AG09309 (cell line): ENCODE results near the gene XDH.

Source experiments
- DNase-seq: peaks from one replicate; pipeline ENCODE4 v3.0.0-alpha.2; 2010; ENCODE audit warnings: low read depth
- H3K4me3 ChIP-seq: 2 replicates; pipeline ENCODE4 v1.5.1; 2011; ENCODE audit warnings: mild to moderate bottlenecking, low read depth, low read length, moderate library complexity; ENCODE audit not compliant: control insufficient read depth
- TF ChIP-seq, protein P1 (sequence below): IDR thresholded peaks from 2 replicates; pipeline ENCODE4 v1.5.1; 2011; ENCODE audit warnings: mild to moderate bottlenecking, low read depth, low read length, inconsistent platforms; ENCODE audit not compliant: insufficient read depth, control insufficient read depth; ENCODE audit errors: missing control alignments

XDH gene

DNA sequence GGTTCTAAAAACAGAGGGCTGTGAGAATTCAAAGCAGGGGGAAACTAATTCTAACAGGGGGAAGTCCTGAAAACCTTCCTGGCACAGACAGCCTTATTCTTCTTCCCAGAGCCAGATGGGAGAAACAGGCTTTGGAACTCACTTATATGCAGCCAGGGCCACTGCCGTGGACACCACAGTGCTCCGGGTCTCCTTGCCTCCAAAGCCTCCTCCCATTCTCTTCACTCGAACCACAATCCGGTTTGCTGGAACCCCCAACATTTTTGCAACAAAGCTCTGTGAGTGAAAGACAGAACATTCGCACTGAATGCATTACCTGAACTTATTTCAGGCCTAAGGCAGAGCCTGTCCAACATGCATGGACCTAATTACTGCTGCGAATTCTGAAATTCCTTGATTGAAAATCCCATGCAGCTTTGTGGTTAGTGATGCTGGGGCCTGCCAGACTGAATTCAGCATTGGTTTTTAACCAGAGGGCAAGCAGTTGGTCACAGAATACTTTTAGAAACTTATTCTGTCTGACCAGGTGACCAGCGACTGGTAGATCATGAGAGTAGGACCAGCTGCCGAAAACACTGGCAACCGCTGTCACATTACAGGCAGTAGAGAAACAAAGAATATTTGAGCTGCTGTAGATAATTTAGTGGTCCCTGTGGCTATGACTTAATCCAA lies 48.6 kb downstream of the XDH start:
- no peak for DNase-seq
- no peak overlapping the region for H3K4me3 ChIP-seq
- TF ChIP-seq, protein P1, sequence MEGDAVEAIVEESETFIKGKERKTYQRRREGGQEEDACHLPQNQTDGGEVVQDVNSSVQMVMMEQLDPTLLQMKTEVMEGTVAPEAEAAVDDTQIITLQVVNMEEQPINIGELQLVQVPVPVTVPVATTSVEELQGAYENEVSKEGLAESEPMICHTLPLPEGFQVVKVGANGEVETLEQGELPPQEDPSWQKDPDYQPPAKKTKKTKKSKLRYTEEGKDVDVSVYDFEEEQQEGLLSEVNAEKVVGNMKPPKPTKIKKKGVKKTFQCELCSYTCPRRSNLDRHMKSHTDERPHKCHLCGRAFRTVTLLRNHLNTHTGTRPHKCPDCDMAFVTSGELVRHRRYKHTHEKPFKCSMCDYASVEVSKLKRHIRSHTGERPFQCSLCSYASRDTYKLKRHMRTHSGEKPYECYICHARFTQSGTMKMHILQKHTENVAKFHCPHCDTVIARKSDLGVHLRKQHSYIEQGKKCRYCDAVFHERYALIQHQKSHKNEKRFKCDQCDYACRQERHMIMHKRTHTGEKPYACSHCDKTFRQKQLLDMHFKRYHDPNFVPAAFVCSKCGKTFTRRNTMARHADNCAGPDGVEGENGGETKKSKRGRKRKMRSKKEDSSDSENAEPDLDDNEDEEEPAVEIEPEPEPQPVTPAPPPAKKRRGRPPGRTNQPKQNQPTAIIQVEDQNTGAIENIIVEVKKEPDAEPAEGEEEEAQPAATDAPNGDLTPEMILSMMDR, result no peak

DNA sequence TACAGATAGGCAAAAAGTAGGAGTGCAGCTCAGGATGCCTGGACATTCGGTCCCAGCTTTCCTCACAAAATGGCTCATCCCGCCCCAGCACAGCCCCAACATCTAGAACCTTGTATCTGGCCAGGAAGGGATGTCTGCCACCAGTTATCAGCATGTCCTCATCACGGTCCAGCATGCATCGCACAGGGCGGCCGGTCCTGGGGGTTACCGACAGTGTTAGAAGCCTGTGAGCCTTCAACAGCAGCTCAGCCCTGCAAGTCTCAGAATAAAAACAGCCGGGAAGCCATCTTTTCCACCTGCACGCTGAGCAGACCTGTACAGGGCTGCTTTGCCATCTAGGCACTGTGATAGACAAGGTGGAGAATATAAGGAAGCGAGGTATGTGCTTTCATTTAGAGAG lies 49.2 kb downstream of the XDH start:
- TF ChIP-seq, protein P1, result no peak
- no peak for DNase-seq
- no peak overlapping the region for H3K4me3 ChIP-seq

DNA sequence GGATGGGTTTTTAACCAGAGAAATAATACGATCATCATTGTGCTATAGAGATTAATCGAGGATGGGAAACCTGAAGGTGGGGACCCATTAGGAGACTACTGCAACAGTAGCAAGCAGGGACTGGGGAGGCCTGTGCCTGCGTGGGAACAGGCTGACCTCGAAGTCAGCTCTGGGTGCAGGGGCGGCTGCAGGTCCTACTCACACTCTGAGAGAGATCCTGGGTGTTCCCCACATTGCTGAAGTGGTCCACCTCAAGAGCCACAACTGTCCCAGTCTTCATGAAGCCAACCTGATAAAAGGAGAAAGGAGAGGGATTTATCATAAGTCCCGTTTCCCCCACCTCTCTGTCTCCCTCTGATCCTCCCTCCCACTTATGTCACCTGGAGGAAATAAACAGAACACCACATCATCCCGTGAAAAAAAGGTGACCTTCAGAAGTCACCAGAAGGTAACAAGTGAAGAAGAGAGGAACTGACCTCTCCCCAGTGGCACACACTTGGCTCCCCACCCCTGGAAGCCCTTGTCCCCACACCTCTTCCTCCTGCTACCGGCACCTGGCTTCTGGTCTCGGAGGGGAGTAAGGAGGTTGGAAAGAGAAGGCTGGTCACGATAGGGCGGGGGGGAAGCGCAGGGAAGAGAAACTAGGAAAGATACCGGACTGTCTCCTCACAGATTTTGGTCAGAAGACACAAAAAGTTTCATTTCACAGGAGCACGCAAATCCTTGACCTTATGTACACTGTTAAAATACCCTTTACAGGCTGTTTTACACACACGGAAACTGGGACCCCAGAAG lies 50.4 kb downstream of the XDH start:
- TF ChIP-seq, protein P1, result no peak
- no peak overlapping the region for H3K4me3 ChIP-seq
- no peak for DNase-seq

GRCh38 chr2:31362581-31362980 lies 52.0 kb downstream of the XDH start:
- TF ChIP-seq, protein P1, result no peak
- no peak overlapping the region for H3K4me3 ChIP-seq
- no peak for DNase-seq

GRCh38 chr2:31359229-31359628 lies 55.3 kb downstream of the XDH start:
- TF ChIP-seq, protein P1, result no peak
- DNase-seq, result no peak
- H3K4me3 ChIP-seq, result no peak overlapping the region

DNA sequence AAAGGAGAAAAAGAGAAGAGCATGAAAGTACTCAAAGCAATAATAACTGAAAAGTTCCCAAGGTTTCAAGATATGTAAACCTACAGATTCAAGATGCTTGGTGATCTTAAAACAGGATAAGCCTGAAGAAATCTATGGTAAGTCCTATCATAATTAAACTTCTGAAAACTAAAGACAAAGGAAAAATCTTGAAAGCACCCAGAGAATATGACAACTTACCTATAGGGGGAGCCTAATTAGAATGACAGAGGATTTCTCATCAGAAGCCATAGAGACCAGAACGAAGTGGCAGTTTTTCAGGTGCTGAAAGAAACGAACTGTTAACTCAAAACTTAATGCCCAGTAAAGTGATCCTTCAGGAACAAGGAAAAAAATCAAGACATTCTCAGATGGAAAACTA lies 59.7 kb downstream of the XDH start:
- no peak overlapping the region for H3K4me3 ChIP-seq
- DNase-seq, result no peak
- TF ChIP-seq, protein P1, result peak; percentile 40

DNA sequence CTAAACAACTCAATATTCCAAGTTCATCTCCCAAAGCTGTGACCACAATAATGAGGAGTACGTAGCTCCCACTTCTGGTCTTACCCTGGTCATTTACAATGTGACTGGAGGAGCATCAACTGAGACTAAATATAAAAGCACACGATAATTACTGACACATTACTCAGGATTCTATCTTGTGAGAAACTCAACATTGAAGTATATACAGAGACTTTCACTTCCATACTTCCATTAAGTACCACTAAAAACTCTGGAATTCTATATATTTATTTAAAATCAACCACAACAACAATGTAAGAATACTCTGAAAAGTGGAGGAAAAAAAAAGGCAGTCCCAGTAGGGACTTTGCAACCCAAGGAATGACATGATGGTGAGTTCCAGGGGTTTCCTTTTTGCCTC lies 61.4 kb downstream of the XDH start:
- DNase-seq, result no peak
- TF ChIP-seq, protein P1, result no peak
- no peak overlapping the region for H3K4me3 ChIP-seq
